ENCODE measurements around the gene ALDH1A1. TPM values are rescaled to one million over a fixed set of nuclear protein-coding genes. Genes with fewer than 3 reads are reported as not detected.
"Not testable (repeated sequence)": the region's sequence is repeated elsewhere in the genome, so short reads cannot be mapped to it uniquely, and the experiment has no call there.

ALDH1A1 gene
- total RNA-seq, 1 experiment from 2014 or later = not detected

- DNase-seq (no peak), ATAC-seq (no peak)
- no peak overlapping the region for H3K27ac ChIP-seq (ENCODE audit: low read length)
- H3K79me2 ChIP-seq (ENCODE audit: low read length) = no peaks in the 10 kb centered on the region
- no peaks in the 10 kb centered on the region for H3K9me3 ChIP-seq (ENCODE audit: low read length)
- H2AFZ ChIP-seq (ENCODE audit: low read length) = no peak overlapping the region
- H3K9me2 ChIP-seq (replicated peaks; ENCODE audit: low read length) = no peaks in the 10 kb centered on the region
- intact Hi-C loops (cut with micrococcal nuclease) = no loop called here
- BruUV-seq (replicated peaks) = no TSS peak
- H3F3A ChIP-seq (ENCODE audit: low read length, unreplicated experiment) = no peaks in the 10 kb centered on the region
- H3K27me3 ChIP-seq (ENCODE audit: low read length) = peaks cover 71% of the 10 kb centered on the region
- CTCF ChIA-PET = no interaction called here
- no peak overlapping the region for H3K4me3 ChIP-seq (ENCODE audit: low read length)
- no peaks in the 10 kb centered on the region for H3K36me3 ChIP-seq (ENCODE audit: low read depth, low read length)
- POLR2A ChIA-PET (ENCODE audit: unreplicated experiment) = no interaction called here
- H3K4me1 ChIP-seq (ENCODE audit: insufficient read depth, low read length) = no peaks in the 10 kb centered on the region
- no peaks in the 10 kb centered on the region for H4K20me1 ChIP-seq (ENCODE audit: low read length)
- H3K4me2 ChIP-seq (ENCODE audit: low read length) = no peak overlapping the region
- no peak for TF ChIP-seq CTCF (conservative IDR thresholded peaks at IDR 0.05; ENCODE audit: low read depth, low read length)
- no peak for TF ChIP-seq EZH2phosphoT487 (IDR thresholded peaks at IDR 0.05; ENCODE audit: borderline replicate concordance, low read length)
- no peak for TF ChIP-seq EZH2 (IDR thresholded peaks at IDR 0.05; ENCODE audit: low read length, unreplicated experiment)
- no peak overlapping the region for H3K9ac ChIP-seq (ENCODE audit: low read length)
These were observed 8.9 kb downstream of the ALDH1A1 start for GRCh38 chr9:72943844-72944462.

- no peaks in the 10 kb centered on the region for H3K9me2 ChIP-seq (replicated peaks; ENCODE audit: low read length)
- H3K27ac ChIP-seq (ENCODE audit: low read length) = no peak overlapping the region
- no peaks in the 10 kb centered on the region for H3K36me3 ChIP-seq (ENCODE audit: low read depth, low read length)
- H3K4me3 ChIP-seq (ENCODE audit: low read length) = no peak overlapping the region
- H2AFZ ChIP-seq (ENCODE audit: low read length) = no peak overlapping the region
- CTCF ChIA-PET = no interaction called here
- no peak overlapping the region for H3K4me2 ChIP-seq (ENCODE audit: low read length)
- no peaks in the 10 kb centered on the region for H4K20me1 ChIP-seq (ENCODE audit: low read length)
- H3K4me1 ChIP-seq (ENCODE audit: insufficient read depth, low read length) = no peaks in the 10 kb centered on the region
- H3K27me3 ChIP-seq (ENCODE audit: low read length) = peaks cover 65% of the 10 kb centered on the region
- POLR2A ChIA-PET (ENCODE audit: unreplicated experiment) = no interaction called here
- H3K9me3 ChIP-seq (ENCODE audit: low read length) = no peaks in the 10 kb centered on the region
- H3K79me2 ChIP-seq (ENCODE audit: low read length) = no peaks in the 10 kb centered on the region
- no TSS peak for BruUV-seq (replicated peaks)
- no peak for TF ChIP-seq CTCF (conservative IDR thresholded peaks at IDR 0.05; ENCODE audit: low read depth, low read length)
- TF ChIP-seq EZH2phosphoT487 (IDR thresholded peaks at IDR 0.05; ENCODE audit: borderline replicate concordance, low read length) = no peak
- no peak for TF ChIP-seq EZH2 (IDR thresholded peaks at IDR 0.05; ENCODE audit: low read length, unreplicated experiment)
- DNase-seq (no peak), ATAC-seq (no peak)
- intact Hi-C loops (cut with micrococcal nuclease) = no loop called here
- no peaks in the 10 kb centered on the region for H3F3A ChIP-seq (ENCODE audit: low read length, unreplicated experiment)
- H3K9ac ChIP-seq (ENCODE audit: low read length) = no peak overlapping the region
These were observed 10.4 kb downstream of the ALDH1A1 start for GRCh38 chr9:72942451-72942850.

GRCh38 chr9:72939581-72939980 lies 13.3 kb downstream of the ALDH1A1 start:
- H4K20me1 ChIP-seq (ENCODE audit: low read length); H3K4me1 ChIP-seq (ENCODE audit: insufficient read depth, low read length); intact Hi-C loops (cut with micrococcal nuclease); H3K9me2 ChIP-seq (replicated peaks; ENCODE audit: low read length); H3K79me2 ChIP-seq (ENCODE audit: low read length); ATAC-seq; H3K9ac ChIP-seq (ENCODE audit: low read length); H3K36me3 ChIP-seq (ENCODE audit: low read depth, low read length); POLR2A ChIA-PET (ENCODE audit: unreplicated experiment); BruUV-seq (replicated peaks); H3F3A ChIP-seq (ENCODE audit: low read length, unreplicated experiment); H3K9me3 ChIP-seq (ENCODE audit: low read length); H3K27ac ChIP-seq (ENCODE audit: low read length); H3K4me3 ChIP-seq (ENCODE audit: low read length); CTCF ChIA-PET; H3K4me2 ChIP-seq (ENCODE audit: low read length); H2AFZ ChIP-seq (ENCODE audit: low read length); DNase-seq: not testable (repeated sequence)
- peaks cover 68% of the 10 kb centered on the region for H3K27me3 ChIP-seq (ENCODE audit: low read length)

Measured in PC-3 (cell line).